Gastrocnemius medialis (tissue), 4 donors: Measurements from ENCODE around the gene ASTN1.

Source experiments
- CTCF ChIP-seq, 5 experiments: fragments of 450-650 bp in 3 of 5; fragments of 200-600 bp in 2 of 5; sonication (generic) in 2 of 5; IDR thresholded peaks in 4 of 5; conservative IDR thresholded peaks in 1 of 5; 1 replicate in 4 of 5; 2 replicates in 1 of 5; pipeline ENCODE4 v1.5.1; 2016 to 2019; ENCODE audit warnings: antibody characterized with exemption in 5 of 5, mild to moderate bottlenecking in 3 of 5, moderate library complexity in 3 of 5
- POLR2A ChIP-seq, 2 donors: fragments of 450-650 bp; IDR thresholded peaks; one replicate each; pipeline ENCODE4 v1.6.1; 2017; ENCODE audit warnings: antibody characterized with exemption in 2 of 2, mild to moderate bottlenecking in 2 of 2, moderate library complexity in 2 of 2

- TF ChIP-seq CTCF (IDR thresholded peaks at IDR 0.05 in 4 of 5, conservative IDR thresholded peaks at IDR 0.05 in 1 of 5) (no peak), POLR2A (IDR thresholded peaks at IDR 0.05) (no peak)
Measured at GRCh38 chr1:176826265-176826664, 338.2 kb downstream of the ASTN1 start.
